Activated CD8-positive, alpha-beta T cell treated with anti-CD3 and anti-CD28 coated beads, Interleukin-2, amount 10 ng/mL, durations not matched to agents 7 days and 5 days (primary cell): Measurements from ENCODE around the gene CD40LG. TPM values are rescaled to one million over a fixed set of nuclear protein-coding genes. Genes with fewer than 3 reads are reported as not detected.

ENCODE experiments used
- ATAC-seq: fragments of 150-1000 bp; cut with Tn5 transposase; one replicate; pipeline ENCODE4 v1.10.0; 2021; ENCODE audit warnings: moderate library complexity
- CTCF ChIA-PET: fragments of 350-600 bp; sonication (Branson Sonifier 250); formaldehyde crosslinking; loops from one replicate; lab custom pipeline; 2021; ENCODE audit warnings: antibody characterized with exemption; lab: Charles Lee
- POLR2A ChIA-PET: fragments of 350-600 bp; sonication (Branson Sonifier 250); formaldehyde crosslinking; loops from one replicate; lab custom pipeline; 2021; ENCODE audit warnings: antibody characterized with exemption; lab: Charles Lee
- DNase-seq: peaks from one replicate; pipeline ENCODE4 v3.0.0-alpha.2; 2020
- H3K27ac Mint-ChIP-seq: one replicate; pipeline ENCODE4 v1.8.0; 2021; ENCODE audit warnings: mild to moderate bottlenecking, mixed read lengths
- H3K27me3 Mint-ChIP-seq: one replicate; pipeline ENCODE4 v1.8.0; 2021; ENCODE audit warnings: low read depth, mixed read lengths
- H3K36me3 Mint-ChIP-seq: one replicate; pipeline ENCODE4 v1.8.0; 2021; ENCODE audit warnings: low read depth, mixed read lengths
- H3K4me1 Mint-ChIP-seq: one replicate; pipeline ENCODE4 v1.8.0; 2021; ENCODE audit warnings: low read depth, mixed read lengths
- H3K4me3 Mint-ChIP-seq: one replicate; pipeline ENCODE4 v1.8.0; 2021; ENCODE audit warnings: mild to moderate bottlenecking, mixed read lengths
- H3K9me3 Mint-ChIP-seq: one replicate; pipeline ENCODE4 v1.8.0; 2022; ENCODE audit warnings: mixed read lengths; ENCODE audit not compliant: insufficient read depth
- total RNA-seq, 2 experiments: library from RNA; stranded (reverse); gene quantifications; one replicate each; pipeline ENCODE4 v1.2.3, GENCODE V29; 2021

The CD40LG gene
- total RNA-seq, 2 experiments from 2014 or later: 4.7 to 5.1 TPM

DNA sequence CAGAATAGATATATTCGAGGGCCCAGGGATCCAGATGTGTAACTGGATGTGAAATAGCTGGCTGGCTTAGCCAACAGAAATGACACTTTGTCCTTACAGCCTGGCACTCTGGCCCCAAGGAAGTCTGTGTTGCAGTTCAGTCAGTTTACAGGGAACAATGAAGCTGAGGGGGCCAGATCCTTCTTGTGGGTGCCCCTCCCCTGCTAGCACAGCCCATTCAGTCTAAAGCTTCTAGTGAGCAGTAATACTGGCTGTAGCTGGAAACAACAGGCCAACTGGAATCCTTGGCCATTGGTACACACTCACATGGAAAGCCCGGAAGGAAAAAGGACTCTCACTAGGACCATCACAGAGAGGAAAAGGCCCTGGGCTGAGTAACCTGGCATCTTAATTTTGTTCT, 22.7 kb upstream of the CD40LG start:
- H3K36me3 Mint-ChIP-seq: peaks cover 17% of the 10 kb centered on the region
- CTCF ChIA-PET: interaction anchor here (1.2 to 2.1 kb wide), 4 partner anchors 8 to 297 kb away, joined by 4 to 11 read pairs (median 6); no protein-coding TSS in a partner anchor
- ATAC-seq (no peak), DNase-seq (no peak)
- H3K4me3 Mint-ChIP-seq: no peak overlapping the region
- no peaks in the 10 kb centered on the region for H3K27me3 Mint-ChIP-seq
- H3K4me1 Mint-ChIP-seq: peaks cover 94% of the 10 kb centered on the region
- peak overlapping the region; percentile 30 for H3K27ac Mint-ChIP-seq
- POLR2A ChIA-PET: interaction anchor here (1.5 kb wide), 1 partner anchor 8 kb away, joined by 5 read pairs; no protein-coding TSS in a partner anchor
- H3K9me3 Mint-ChIP-seq: no peaks in the 10 kb centered on the region

DNA sequence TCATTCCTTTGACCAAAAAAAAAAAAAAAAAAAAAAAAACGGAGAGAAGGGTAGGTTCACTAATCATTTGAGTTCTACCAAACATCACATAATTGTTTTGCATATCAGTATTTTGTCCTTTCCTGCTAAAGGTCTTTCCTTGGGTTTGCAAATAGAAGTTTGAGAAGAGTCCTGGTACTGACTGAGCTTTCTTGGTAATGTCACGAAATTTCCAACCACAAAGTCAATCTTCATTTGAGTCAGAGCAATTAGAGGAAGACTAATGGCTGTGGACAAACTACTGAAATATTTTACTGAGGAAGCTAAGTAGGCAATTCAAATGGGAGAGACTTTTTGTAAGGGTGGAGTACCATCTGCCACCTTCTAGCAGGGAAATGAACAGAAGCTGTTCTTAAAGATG, 21.7 kb upstream of the CD40LG start:
- ChIA-PET POLR2A (interaction anchor here (0.7 to 1.5 kb wide), 3 partner anchors 9 to 12 kb away, joined by 3 to 5 read pairs (median 4); no protein-coding TSS in a partner anchor), CTCF (interaction anchor here (1.2 to 2.4 kb wide), 6 partner anchors 9 to 296 kb away, joined by 4 to 13 read pairs (median 6); no protein-coding TSS in a partner anchor)
- Mint-ChIP-seq H3K4me3 (peak overlapping the region; percentile 60), H3K4me1 (peaks cover 98% of the 10 kb centered on the region), H3K9me3 (no peaks in the 10 kb centered on the region), H3K36me3 (peaks cover 17% of the 10 kb centered on the region), H3K27me3 (no peaks in the 10 kb centered on the region), H3K27ac (peak overlapping the region; percentile 90)
- ATAC-seq: peak; percentile 14
- DNase-seq: no peak

DNA sequence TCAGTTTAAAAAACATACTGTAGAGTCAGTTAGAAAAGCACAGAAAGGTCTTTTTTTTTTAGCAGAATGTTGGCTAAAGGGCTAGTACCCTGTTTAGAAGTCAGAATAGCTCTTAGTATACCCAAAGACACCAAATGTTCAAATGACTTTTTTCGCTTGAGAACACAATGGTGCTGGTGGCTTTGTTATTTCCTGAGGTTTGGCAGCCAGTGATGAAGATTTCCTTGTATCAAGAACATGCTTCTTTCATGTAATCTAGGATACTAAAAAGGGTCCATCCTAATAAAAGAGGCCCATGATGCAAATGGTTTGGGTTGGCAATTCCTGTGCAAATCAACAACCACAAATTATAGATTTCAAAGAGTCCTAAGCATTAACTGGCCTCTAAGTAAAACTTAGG, 21.1 kb upstream of the CD40LG start:
- ChIA-PET CTCF (interaction anchor here (1.3 to 2.4 kb wide), 5 partner anchors 8 to 50 kb away, joined by 4 to 13 read pairs (median 7); no protein-coding TSS in a partner anchor), POLR2A (interaction anchor here (1.3 to 1.5 kb wide), 2 partner anchors 9 to 11 kb away, joined by 3 to 5 read pairs; no protein-coding TSS in a partner anchor)
- DNase-seq: no peak
- no peaks in the 10 kb centered on the region for H3K27me3 Mint-ChIP-seq
- H3K4me1 Mint-ChIP-seq: peaks cover 97% of the 10 kb centered on the region
- peak; percentile 13 for ATAC-seq
- H3K36me3 Mint-ChIP-seq: peaks cover 14% of the 10 kb centered on the region
- H3K9me3 Mint-ChIP-seq: no peaks in the 10 kb centered on the region
- H3K4me3 Mint-ChIP-seq: peak overlapping the region; percentile 60
- peak overlapping the region; percentile 90 for H3K27ac Mint-ChIP-seq

DNA sequence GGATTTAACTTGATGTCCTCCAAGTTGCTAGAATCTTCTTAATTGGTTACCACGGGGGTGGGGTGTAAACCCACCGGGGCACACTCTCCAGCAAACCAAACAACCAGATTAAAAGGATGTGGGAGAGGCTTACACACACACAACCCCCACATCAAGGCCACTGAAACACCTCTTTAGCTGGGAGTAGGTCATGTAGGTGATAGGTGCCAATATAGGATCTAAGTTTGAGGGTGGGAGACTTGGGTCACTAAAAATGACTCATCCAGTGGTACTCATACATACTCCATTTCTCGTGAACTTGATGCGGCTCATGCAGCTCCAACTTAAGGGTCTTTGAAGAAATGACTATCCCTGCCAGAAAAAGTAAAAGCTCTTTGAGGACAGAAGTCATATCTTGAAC, 20.5 kb upstream of the CD40LG start:
- CTCF ChIA-PET: interaction anchor here (1.8 to 2.4 kb wide), 2 partner anchors 10 to 50 kb away, joined by 7 to 13 read pairs; no protein-coding TSS in a partner anchor
- ATAC-seq (peak; percentile 58), DNase-seq (peak; percentile 56)
- H3K27me3 Mint-ChIP-seq: no peaks in the 10 kb centered on the region
- H3K36me3 Mint-ChIP-seq: peaks cover 15% of the 10 kb centered on the region
- POLR2A ChIA-PET: interaction anchor here (0.7 to 2.6 kb wide), 2 partner anchors 9 to 10 kb away, joined by 4 to 9 read pairs; no protein-coding TSS in a partner anchor
- H3K9me3 Mint-ChIP-seq: no peaks in the 10 kb centered on the region
- H3K4me1 Mint-ChIP-seq: peaks cover 97% of the 10 kb centered on the region
- H3K27ac Mint-ChIP-seq: peak overlapping the region; percentile 90
- peak overlapping the region; percentile 46 for H3K4me3 Mint-ChIP-seq

DNA sequence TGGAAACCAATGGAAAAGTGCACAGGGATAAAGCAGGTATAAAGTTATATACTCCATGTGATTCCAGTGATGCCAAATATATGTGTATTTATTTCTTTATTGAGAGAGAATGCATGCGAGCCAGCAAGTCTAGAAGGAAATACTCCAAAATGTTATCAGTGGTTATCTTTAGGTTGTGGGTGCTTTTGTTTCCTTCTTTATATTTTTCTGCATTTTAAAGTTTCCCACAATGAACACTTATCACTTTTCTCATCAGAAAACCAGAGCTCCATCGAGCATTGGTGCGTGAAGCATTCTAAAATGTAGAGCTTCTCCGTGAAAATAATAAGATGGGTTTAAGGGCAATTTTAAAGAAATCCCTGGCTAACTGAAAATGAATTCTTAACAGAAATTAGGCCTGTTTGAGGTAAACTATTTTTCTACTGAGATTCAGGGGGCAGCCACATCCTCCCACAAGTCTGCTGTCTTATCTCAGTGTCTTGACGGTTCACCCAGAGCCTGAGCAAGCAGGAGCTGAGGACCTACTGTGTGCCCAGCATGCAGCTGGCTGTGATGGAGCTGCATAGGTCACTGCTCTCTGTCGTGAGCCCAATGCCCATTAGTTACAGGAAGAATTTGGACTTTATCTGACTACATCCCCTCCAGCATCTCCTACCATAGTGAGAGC, 18.7 kb upstream of the CD40LG start:
- H3K9me3 Mint-ChIP-seq: no peaks in the 10 kb centered on the region
- no peaks in the 10 kb centered on the region for H3K27me3 Mint-ChIP-seq
- DNase-seq (peak; percentile 61), ATAC-seq (peak; percentile 30)
- ChIA-PET POLR2A (interaction anchor here (1.0 to 2.6 kb wide), 2 partner anchors 12 to 32 kb away, joined by 3 to 9 read pairs; no protein-coding TSS in a partner anchor), CTCF (interaction anchor here (0.7 to 1.2 kb wide), 4 partner anchors 8 to 56 kb away, joined by 3 read pairs; no protein-coding TSS in a partner anchor)
- H3K4me3 Mint-ChIP-seq: peak overlapping the region; percentile 40
- peak overlapping the region; percentile 95 for H3K27ac Mint-ChIP-seq
- peaks cover 21% of the 10 kb centered on the region for H3K36me3 Mint-ChIP-seq
- peaks cover 91% of the 10 kb centered on the region for H3K4me1 Mint-ChIP-seq

DNA sequence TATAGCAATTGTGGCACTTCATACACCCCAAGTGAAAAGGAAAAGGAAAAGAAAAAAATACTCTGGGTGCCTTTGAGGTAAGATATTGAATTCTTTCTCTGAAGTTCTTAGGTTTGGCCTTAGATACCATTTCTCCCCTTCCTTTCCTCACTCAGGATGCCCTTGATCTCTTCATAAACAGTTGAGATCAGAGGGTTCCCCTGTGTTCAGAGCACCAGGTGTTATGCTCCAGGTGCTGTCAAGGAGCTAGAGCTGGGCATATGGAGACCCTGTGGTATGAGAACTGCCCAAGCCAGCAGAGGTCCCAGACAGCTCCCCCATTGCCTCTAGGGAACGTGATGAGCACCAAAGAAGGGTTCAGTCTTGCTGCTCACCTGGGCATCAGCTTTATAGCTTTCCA, 17.1 kb upstream of the CD40LG start:
- POLR2A ChIA-PET: no interaction called here
- peak overlapping the region; percentile 95 for H3K27ac Mint-ChIP-seq
- DNase-seq: no peak
- H3K4me3 Mint-ChIP-seq: no peak overlapping the region
- H3K9me3 Mint-ChIP-seq: no peaks in the 10 kb centered on the region
- peaks cover 15% of the 10 kb centered on the region for H3K36me3 Mint-ChIP-seq
- CTCF ChIA-PET: no interaction called here
- H3K27me3 Mint-ChIP-seq: no peaks in the 10 kb centered on the region
- peaks cover 91% of the 10 kb centered on the region for H3K4me1 Mint-ChIP-seq
- ATAC-seq: no peak

DNA sequence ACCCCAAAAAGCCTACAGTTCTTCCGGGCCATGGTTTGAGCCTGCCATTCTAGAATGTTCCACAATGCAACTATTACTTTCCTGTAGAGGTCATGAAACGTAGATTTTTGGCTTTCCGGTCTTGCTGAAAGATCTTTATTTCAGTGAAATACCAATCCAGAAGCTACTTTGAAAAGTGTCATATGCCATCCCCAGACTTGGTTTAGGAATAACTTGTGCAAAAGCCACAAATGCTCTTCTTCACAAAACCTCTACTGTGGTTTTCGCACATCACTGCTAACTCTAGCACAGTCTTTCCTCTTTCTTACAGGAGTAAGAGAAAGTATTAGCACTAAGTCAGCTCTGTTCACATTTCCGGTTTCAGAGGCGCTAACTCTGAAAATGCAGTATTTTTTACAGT, 12.7 kb upstream of the CD40LG start:
- peak overlapping the region; percentile 92 for H3K27ac Mint-ChIP-seq
- DNase-seq: peak; percentile 59
- H3K27me3 Mint-ChIP-seq: no peaks in the 10 kb centered on the region
- ChIA-PET POLR2A (interaction anchor here (0.6 to 1.2 kb wide), 3 partner anchors 12 to 137 kb away, joined by 3 to 4 read pairs (median 4); no protein-coding TSS in a partner anchor), CTCF (interaction anchor here (1.0 to 2.5 kb wide), 10 partner anchors 9 to 60 kb away, joined by 3 to 11 read pairs (median 4); no protein-coding TSS in a partner anchor)
- peaks cover 26% of the 10 kb centered on the region for H3K36me3 Mint-ChIP-seq
- H3K9me3 Mint-ChIP-seq: no peaks in the 10 kb centered on the region
- ATAC-seq: peak; percentile 82
- H3K4me1 Mint-ChIP-seq: peaks cover 89% of the 10 kb centered on the region
- H3K4me3 Mint-ChIP-seq: peak overlapping the region; percentile 52

DNA sequence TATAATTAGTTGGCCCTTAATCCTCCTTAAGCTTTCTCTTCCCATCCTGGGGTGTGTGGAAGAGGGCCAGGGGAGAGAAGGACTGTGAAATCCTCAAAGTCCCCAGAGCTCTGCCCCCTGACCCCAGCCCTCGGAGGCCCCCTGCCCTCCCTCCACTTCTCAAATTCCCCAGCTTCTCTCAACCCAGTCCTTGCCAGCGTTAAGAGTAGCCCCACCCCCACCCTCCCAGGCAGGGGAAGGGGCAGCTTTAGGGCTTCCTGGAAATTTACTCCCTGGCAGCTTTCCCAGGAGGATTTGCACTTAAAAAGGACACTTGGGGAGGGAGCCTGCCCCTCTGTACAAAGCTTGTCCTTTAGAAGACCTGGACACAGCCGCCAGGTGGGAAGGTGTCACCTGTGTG, 11.8 kb upstream of the CD40LG start:
- Mint-ChIP-seq H3K27ac (peak overlapping the region; percentile 92), H3K36me3 (peaks cover 26% of the 10 kb centered on the region), H3K4me1 (peaks cover 86% of the 10 kb centered on the region), H3K27me3 (no peaks in the 10 kb centered on the region), H3K9me3 (no peaks in the 10 kb centered on the region), H3K4me3 (no peak overlapping the region)
- ATAC-seq (no peak), DNase-seq (no peak)
- ChIA-PET POLR2A (interaction anchor here (0.5 to 0.6 kb wide), 2 partner anchors 10 to 39 kb away, joined by 3 to 4 read pairs; no protein-coding TSS in a partner anchor), CTCF (interaction anchor here (1.0 to 2.5 kb wide), 10 partner anchors 7 to 53 kb away, joined by 3 to 11 read pairs (median 4); no protein-coding TSS in a partner anchor)

DNA sequence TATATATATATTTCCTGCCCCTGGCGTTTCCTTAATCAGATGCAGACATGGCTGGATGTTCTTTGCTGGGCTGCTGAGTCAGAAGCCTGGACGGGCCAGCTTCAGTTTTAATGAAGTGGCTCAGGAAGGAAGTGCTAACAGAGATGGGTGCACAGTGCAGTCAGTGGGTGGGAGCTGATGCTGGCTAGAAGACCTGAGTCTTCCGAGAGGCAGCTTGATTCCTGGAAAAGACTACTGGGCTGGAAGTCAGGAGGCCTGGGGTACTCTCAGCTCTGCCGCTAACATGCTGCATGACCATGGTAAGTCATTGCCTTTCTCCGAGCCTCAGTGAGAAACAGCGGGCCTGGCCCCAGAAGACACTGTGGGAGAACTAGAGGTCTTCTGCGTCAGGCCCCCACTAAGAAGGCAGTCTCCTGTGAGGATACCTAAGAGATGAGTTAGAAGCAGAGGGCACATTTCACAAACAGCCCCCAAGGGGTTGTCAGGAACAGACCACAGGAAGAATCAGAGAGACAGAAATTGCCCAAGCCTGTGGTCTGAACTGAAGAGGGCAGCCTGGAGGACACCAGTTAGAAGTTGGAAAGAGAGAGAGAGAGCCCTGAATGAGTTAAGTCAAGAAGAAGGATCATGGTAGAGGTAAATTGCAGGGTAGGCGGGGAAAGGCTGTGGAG, 8.3 kb upstream of the CD40LG start:
- DNase-seq (no peak), ATAC-seq (no peak)
- CTCF ChIA-PET: no interaction called here
- Mint-ChIP-seq H3K4me1 (peaks cover 86% of the 10 kb centered on the region), H3K27me3 (no peaks in the 10 kb centered on the region), H3K36me3 (peaks cover 25% of the 10 kb centered on the region), H3K27ac (peak overlapping the region; percentile 80), H3K4me3 (peak overlapping the region; percentile 59), H3K9me3 (no peaks in the 10 kb centered on the region)
- POLR2A ChIA-PET: interaction anchor here (0.6 to 0.8 kb wide), 2 partner anchors 21 to 241 kb away, joined by 3 to 4 read pairs; partner anchors contain the start of gene RBMX

DNA sequence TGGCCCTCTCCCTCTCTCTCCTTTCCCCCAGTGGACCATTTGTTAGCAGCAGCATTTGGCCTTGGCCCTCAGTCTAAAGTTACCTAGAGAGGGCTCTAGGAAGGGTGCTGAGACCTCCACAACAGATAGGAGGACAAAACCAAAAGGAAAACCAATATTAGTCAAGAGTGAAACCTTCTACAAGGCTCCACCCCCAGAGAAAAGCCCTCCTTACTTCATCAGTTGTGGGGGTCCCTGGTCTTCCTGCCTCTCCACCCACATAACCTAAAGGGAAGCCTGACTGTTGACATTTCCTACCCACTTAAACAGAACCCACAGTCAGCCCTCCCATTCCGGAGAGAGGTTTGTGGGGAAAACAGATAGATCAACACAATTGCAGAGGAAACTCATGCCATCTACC, 4.7 kb upstream of the CD40LG start:
- Mint-ChIP-seq H3K9me3 (peaks cover 6% of the 10 kb centered on the region), H3K27me3 (no peaks in the 10 kb centered on the region), H3K4me3 (peak overlapping the region; percentile 50), H3K4me1 (peaks cover 84% of the 10 kb centered on the region), H3K36me3 (peaks cover 37% of the 10 kb centered on the region), H3K27ac (peak overlapping the region; percentile 83)
- ATAC-seq (peak; percentile 81), DNase-seq (peak; percentile 44)
- CTCF ChIA-PET: no interaction called here
- POLR2A ChIA-PET: no interaction called here

DNA sequence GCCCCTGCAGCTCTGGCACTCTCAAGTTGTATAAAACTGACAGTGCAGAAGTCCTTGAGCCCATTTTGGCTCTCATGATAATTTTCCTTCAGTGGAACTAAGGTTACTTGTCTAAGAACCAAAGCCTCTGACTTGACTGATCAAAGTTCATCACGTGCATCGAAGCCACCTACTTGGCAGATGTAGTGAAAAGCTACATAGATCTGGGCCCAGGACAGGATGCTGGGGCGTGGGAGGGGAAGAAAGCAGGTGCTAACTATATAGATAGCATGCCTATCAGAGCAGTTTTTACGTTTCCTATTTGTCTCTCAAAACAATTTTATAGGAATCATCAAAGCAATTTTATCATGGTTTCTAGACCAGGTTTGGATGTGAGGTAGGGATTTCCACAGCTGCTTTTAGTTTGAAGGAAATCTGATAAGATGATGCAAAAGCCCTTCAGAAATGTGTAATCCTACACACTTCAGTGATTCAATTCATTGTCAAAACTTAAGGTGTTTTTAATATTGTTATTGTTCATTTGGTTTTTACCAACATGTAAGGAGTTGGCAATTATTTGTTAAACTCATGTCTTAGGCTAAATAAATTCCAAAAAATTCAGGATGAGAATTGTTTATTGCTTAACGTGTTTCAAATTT, 1.2 kb upstream of the CD40LG start:
- ATAC-seq: no peak
- POLR2A ChIA-PET: interaction anchor here (0.7 kb wide), 1 partner anchor 9 kb away, joined by 3 read pairs; no protein-coding TSS in a partner anchor
- peaks cover 58% of the 10 kb centered on the region for H3K4me1 Mint-ChIP-seq

More for the DNA sequence above, 1.2 kb upstream of the CD40LG start:
- H3K27me3 Mint-ChIP-seq: no peaks in the 10 kb centered on the region
- H3K4me3 Mint-ChIP-seq: no peak overlapping the region
- CTCF ChIA-PET: interaction anchor here (1.1 to 3.4 kb wide), 2 partner anchors 11 to 62 kb away, joined by 3 to 9 read pairs; no protein-coding TSS in a partner anchor
- no peak overlapping the region for H3K27ac Mint-ChIP-seq
- peaks cover 6% of the 10 kb centered on the region for H3K9me3 Mint-ChIP-seq
- DNase-seq: no peak
- peaks cover 40% of the 10 kb centered on the region for H3K36me3 Mint-ChIP-seq
